Fibroblast of skin of back (primary cell): Measurements from ENCODE around the gene BOK.

Experiments
- DNase-seq: peaks from one replicate; pipeline ENCODE4 v3.0.0-alpha.2; 2013

Gene BOK

GRCh38 chr2:241538838-241539615 is 19.5 kb upstream of the BOK start:
- no peak for DNase-seq

GRCh38 chr2:241539616-241540374 is 18.8 kb upstream of the BOK start:
- no peak for DNase-seq

GRCh38 chr2:241540401-241540770 is 18.2 kb upstream of the BOK start:
- peak; percentile 47 for DNase-seq

- no peak for DNase-seq
These were observed 17.6 kb upstream of the BOK start for GRCh38 chr2:241540771-241541561.

GRCh38 chr2:241541564-241542277 is 16.8 kb upstream of the BOK start:
- DNase-seq: no peak

- no peak for DNase-seq
These were observed 16.3 kb upstream of the BOK start for GRCh38 chr2:241542278-241542605.

GRCh38 chr2:241545106-241545505 is 13.4 kb upstream of the BOK start:
- DNase-seq: peak; percentile 91

GRCh38 chr2:241545523-241546473 is 12.7 kb upstream of the BOK start:
- DNase-seq: no peak

- DNase-seq: peak; percentile 100
These were observed 11.6 kb upstream of the BOK start for GRCh38 chr2:241546771-241547498.

- DNase-seq: no peak
These were observed 10.6 kb upstream of the BOK start for GRCh38 chr2:241547781-241548450.

- no peak for DNase-seq
These were observed 10.1 kb upstream of the BOK start for GRCh38 chr2:241548451-241548835.

- DNase-seq: no peak
These were observed 7.6 kb upstream of the BOK start for GRCh38 chr2:241550616-241551580.

GRCh38 chr2:241551599-241551997 is 6.9 kb upstream of the BOK start:
- DNase-seq: no peak

GRCh38 chr2:241551998-241552737 is 6.4 kb upstream of the BOK start:
- DNase-seq: no peak

- DNase-seq: no peak
These were observed 5.1 kb upstream of the BOK start for GRCh38 chr2:241553512-241553830.

GRCh38 chr2:241553981-241554380 is 4.6 kb upstream of the BOK start:
- DNase-seq: no peak

- no peak for DNase-seq
These were observed 3.8 kb upstream of the BOK start for GRCh38 chr2:241554610-241555322.

GRCh38 chr2:241555711-241556110 is 2.8 kb upstream of the BOK start:
- DNase-seq: no peak
